Omental fat pad (tissue), 4 donors: Measurements from ENCODE around the gene POU2F3. TPM values are rescaled to one million over a fixed set of nuclear protein-coding genes. Genes with fewer than 3 reads are reported as not detected.
"Not testable (repeated sequence)": the region's sequence is repeated elsewhere in the genome, so short reads cannot be mapped to it uniquely, and the experiment has no call there.

Source experiments
- ATAC-seq: fragments of 150-250 bp; one replicate; pipeline ENCODE4 v1.9.1; 2016; ENCODE audit warnings: mild to moderate bottlenecking, moderate library complexity; ENCODE audit not compliant: low FRiP score
- DNase-seq: peaks from one replicate; pipeline ENCODE4 v3.0.0-alpha.2; 2019; ENCODE audit warnings: low spot score
- CTCF ChIP-seq, 3 donors: fragments of 450-650 bp; IDR thresholded peaks; one replicate each; pipeline ENCODE4 v1.5.1; 2016 to 2017; ENCODE audit warnings: antibody characterized with exemption in 3 of 3, mild to moderate bottlenecking in 3 of 3, moderate library complexity in 2 of 3
- total RNA-seq, 4 donors: library from RNA; depleted of rRNA; stranded (reverse); fragments of >200 nt; gene quantifications; one replicate each; pipeline ENCODE4 v1.1.0, GENCODE V29; 2016

The POU2F3 gene
- total RNA-seq, 4 donors from 2014 or later, result 0.19 to 0.24 TPM; not detected in 2

DNA sequence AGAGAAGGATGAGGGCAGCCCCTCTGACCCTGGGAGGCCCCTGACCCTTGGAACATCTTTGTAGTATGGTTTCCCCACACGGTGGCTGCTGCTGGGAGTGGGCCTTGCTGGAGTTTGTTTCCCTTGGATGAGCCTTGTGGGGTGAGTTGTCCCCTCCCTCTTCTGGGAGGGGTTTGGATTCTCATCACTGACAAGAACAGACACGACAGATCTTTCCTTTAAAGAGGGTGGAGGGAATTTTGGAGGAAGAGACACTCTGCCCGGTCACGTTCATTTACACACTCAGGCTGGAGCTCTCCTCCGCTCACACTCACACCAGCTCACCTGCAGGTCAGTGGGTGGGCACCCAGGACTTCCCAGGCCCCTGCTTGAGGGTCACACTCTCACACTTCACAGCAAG, 31.7 kb downstream of the POU2F3 start:
- no peak for TF ChIP-seq CTCF (IDR thresholded peaks at IDR 0.05)
- DNase-seq, result no peak
- no peak for ATAC-seq

- ATAC-seq (peak; percentile 31), DNase-seq (no peak)
- TF ChIP-seq CTCF (IDR thresholded peaks at IDR 0.05), result no peak
These were observed 32.4 kb downstream of the POU2F3 start for GRCh38 chr11:120272303-120272702.

GRCh38 chr11:120273432-120273831, 33.5 kb downstream of the POU2F3 start:
- DNase-seq (no peak), ATAC-seq (no peak)
- no peak for TF ChIP-seq CTCF (IDR thresholded peaks at IDR 0.05)

DNA sequence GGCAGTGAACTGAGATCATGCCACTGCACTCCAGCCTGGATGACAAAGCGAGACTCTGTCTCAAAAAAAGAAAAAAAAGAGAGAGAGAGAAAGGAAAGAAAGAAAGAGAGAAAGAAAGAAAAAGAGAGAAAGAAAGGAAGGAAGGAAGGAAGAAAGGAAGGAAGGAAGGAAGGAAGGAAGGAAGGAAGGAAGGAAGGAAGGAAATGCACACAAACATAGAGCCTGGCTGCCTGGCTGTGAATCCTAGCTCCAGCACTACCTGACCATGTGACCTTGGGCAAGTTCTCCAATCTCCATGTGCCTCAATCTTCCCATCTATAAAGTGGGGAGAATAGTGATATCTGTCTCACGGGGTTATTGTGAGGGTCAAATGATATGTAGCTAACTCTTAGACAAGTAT, 34.0 kb downstream of the POU2F3 start:
- not testable (repeated sequence) for ATAC-seq

GRCh38 chr11:120279502-120279901, 39.6 kb downstream of the POU2F3 start:
- TF ChIP-seq CTCF (IDR thresholded peaks at IDR 0.05), result no peak
- DNase-seq (no peak), ATAC-seq (no peak)

More for the DNA sequence above, 34.0 kb downstream of the POU2F3 start:
- not testable (repeated sequence) for DNase-seq

DNA sequence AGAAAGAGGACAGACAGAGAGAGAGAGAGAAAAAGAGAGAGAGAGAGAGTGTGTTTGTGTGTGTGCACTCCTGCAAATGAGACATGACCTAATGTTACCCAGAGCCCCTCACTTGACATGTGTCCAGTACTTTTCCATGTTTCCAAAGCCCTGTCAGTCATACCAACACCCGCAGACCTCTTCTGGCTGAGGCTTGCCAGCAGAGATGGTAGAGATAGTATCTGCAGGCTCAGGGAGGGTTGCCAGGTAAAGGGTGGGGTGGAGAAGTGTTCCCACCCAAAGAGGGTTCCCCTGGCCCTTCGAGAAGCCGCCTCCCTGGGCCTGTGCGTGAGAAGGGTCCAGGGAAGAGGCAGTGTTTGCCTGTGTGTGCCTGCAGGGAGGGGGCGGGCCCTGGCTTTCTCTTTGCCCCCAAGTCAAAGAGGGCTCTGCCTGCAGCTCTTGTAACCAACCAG, 40.7 kb downstream of the POU2F3 start:
- TF ChIP-seq CTCF (IDR thresholded peaks at IDR 0.05), result no peak
- ATAC-seq (no peak), DNase-seq (no peak)

GRCh38 chr11:120281143-120281795, 41.3 kb downstream of the POU2F3 start:
- no peak for TF ChIP-seq CTCF (IDR thresholded peaks at IDR 0.05)
- ATAC-seq (no peak), DNase-seq (no peak)
